Smooth muscle cell of the umbilical artery (primary cell): Measurements from ENCODE around the gene EEIG2. TPM values are rescaled to one million over a fixed set of nuclear protein-coding genes. Genes with fewer than 3 reads are reported as not detected.

Experiments
- total RNA-seq: library from RNA; depleted of rRNA; stranded (reverse); fragments of >200 nt; gene quantifications from 2 replicates; pipeline ENCODE4 v1.2.3, GENCODE V29; 2014

The EEIG2 gene
- 9.5 and 10.4 TPM in 2 replicates for total RNA-seq

GRCh38 chr1:108559215-108560186 is at the start of gene EEIG2:
Gene EEIG2 (plus strand): TSS chr1:108560100. CDS start chr1:108560429, 329 bp downstream.

Other genes starting within 250 kb of the EEIG2 start
- gene NBPF6, start 109.8 kb upstream of the EEIG2 start, total RNA-seq: not detected in 2 replicates
- 2.1 and 3.0 TPM in 2 replicates for gene HENMT1, start 101.0 kb downstream of the EEIG2 start, total RNA-seq
- 11.9 and 14.5 TPM in 2 replicates for gene PRPF38B, start 132.2 kb downstream of the EEIG2 start, total RNA-seq
- gene FNDC7, start 152.8 kb downstream of the EEIG2 start, total RNA-seq: 0.14 and 0.30 TPM in 2 replicates
- 60.6 and 88.8 TPM in 2 replicates for gene STXBP3, start 186.6 kb downstream of the EEIG2 start, total RNA-seq